ENCODE results near the gene MAGI1.
"Not testable (repeated sequence)": the region's sequence is repeated elsewhere in the genome, so short reads cannot be mapped to it uniquely, and the experiment has no call there.

Gene MAGI1

DNA sequence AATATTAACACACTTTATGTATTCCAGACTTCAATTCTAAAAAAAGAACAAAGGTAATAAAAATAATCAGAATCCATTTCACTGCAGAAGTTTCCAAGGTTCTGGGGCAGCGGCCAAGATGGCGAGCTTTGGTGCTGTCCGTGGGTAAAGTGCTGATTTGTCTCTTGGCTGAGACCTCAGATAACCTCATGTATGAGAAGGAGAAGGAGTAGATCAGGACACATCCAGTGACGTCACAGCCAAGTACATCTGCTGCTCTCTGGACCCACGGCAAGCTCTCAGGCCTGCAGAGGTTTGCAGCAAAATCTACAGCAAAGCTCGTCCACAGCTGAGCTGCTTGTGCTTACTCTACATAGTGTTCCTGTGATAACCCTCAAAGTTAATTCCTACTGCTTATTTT lies 165.7 kb downstream of the MAGI1 start:
- DNase-seq (ENCODE audit: low spot score) = no peak

DNA sequence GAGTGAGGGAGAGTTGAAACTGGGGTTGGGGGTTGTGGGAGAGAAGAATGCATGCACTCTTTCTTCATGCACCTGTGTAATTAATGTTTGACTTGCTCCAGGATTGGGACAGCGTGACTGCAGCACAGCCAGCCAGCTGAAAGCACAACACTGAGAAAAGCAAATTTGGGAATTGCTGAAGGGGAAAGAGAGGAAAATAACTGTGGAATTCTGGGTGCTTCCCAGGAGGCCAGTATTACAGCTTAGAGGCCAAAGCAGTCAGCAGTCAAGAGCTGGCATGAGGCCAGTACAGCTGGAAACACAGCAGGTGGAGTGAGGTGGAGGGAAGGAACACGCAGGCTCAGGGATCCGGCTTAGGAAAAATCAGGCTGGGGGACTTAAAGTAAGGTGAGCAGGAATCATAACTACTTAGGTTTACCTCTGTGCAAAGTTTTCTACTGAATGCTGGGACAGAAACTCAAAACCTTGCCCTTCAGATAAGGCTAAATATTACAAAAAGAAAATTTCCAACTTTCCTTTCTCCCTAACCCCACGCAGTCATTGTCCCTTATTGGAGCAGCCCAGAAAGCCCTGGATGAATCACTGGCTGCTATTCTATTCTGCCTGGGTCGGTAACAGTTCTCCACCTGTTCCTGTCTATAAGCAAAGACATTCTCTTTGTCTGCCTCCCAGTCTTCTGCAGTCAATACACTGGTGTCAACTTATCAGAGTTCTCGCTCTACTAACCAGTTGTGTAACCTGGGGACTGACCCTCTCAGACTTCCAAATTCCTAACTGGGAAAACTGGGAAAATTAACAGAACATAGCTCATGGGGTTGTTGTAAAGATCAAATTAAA lies 167.2 kb downstream of the MAGI1 start:
- no peak for DNase-seq (ENCODE audit: low spot score)

DNA sequence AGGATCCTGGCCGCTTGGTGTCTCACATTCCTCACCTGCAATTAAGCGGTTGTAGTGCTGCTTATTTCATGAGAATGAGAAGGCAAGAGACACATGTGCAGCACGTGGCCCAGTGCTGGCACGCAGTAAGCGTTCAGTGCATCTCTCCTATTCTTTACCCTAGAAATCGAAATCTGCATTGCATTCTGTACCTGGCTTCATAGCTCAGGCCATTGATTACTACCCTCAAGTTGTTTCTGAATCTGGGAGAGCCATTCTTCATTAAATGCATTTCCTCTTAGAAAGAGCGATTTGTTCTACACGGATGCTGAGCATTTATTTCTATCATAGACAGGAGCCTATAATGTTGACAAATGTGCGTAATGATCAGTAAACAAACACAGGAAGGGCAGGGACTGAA lies 168.9 kb downstream of the MAGI1 start:
- no peak for DNase-seq (ENCODE audit: low spot score)

DNA sequence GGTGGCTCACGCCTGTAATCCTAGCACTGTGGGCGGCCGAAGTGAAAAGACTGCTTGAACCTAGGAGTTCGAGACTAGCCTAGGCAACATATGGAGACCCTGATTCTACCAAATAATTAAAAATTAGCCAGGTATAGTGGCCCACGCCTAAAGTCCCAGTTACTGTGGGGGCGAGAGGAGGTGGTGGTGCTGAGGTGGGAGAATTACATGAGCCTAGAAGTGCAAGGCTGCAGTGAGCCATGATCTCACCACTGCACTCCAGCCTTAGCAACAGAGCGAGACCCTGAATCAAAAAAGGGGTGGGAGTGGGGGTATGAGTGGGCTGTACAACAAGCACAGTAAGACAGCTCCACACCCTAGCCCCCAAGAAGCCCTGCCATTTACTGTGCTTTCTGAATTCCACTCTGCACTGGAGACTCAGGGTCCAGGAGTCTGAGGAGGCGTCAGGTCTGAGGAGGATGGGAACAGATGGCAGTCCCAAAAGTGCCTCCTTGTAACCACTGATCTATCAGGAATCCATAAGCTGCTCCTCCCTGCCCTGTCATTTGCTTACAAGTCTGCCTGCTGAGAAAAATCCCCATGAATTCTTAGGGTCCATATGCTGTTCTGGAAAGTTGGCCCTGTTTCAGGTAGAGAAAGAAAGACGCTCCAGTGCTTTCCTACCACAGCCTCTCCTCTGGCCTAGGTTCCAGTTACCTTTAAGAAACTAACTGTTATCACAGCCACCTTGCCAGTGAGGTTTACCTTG lies 171.1 kb downstream of the MAGI1 start:
- no peak for DNase-seq (ENCODE audit: low spot score)

DNA sequence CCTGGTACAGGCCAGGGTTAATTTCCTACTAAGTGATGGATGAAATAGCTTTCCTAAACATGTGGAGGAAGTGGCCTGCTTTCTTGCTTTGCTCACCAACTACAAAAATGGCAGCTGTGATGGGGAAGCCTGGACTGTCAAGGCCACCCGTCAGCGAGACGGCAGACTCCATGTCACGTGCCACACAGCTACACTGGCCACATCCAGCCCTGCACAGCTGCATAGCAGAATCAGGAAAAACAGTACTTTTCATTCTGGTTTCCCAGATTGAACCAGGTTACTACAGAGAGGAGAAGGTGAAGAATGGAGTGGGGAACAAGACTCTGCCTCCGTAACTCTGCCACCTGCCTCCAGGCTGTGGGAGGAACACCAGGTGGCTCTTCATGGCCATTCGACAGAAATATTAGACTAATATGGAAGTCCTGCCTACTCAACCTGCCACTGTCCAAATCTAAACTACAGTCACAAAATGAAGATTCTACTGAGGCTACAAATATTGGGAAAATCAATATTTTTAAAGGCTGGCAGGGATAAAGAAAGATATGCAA lies 174.3 kb downstream of the MAGI1 start:
- DNase-seq (ENCODE audit: low spot score) = no peak

DNA sequence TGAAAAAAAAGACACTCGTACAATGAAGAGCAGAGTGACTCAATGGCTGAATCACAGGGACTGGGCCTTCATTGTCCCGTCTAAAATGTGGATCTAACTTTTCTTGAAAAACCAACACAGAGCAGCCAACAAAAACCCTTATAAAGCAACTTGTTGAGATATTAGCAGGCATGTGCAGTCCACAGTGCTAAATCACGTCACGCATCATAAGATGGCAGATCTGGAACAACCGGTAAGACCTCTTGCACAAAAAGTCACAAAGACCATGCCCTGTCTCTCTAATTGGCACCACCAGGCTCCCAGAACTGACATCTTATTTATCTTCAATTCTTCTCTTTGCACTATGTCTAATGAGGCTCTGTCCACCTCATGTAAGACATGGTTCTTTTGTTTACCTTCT lies 177.0 kb downstream of the MAGI1 start:
- no peak for DNase-seq (ENCODE audit: low spot score)

DNA sequence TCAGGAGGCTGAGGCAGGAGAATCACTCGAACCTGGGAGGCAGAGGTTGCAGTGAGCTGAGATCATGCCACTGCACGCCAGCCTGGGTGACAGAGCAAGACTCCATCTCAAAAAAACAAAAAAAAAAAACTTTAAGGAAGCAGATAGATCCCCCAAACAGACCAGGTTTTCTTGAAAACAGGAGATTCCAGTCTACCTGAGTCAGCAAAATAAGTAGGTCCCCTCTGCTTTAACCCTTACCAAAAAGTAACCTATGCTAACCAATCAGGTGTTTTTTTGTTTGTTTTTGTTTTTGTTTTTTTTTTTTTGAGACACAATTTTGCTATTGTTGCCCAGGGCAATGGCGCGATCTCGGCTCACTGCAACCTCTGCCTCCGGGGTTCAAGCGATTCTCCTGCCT lies 179.1 kb downstream of the MAGI1 start:
- DNase-seq (ENCODE audit: low spot score) = not testable (repeated sequence)

DNA sequence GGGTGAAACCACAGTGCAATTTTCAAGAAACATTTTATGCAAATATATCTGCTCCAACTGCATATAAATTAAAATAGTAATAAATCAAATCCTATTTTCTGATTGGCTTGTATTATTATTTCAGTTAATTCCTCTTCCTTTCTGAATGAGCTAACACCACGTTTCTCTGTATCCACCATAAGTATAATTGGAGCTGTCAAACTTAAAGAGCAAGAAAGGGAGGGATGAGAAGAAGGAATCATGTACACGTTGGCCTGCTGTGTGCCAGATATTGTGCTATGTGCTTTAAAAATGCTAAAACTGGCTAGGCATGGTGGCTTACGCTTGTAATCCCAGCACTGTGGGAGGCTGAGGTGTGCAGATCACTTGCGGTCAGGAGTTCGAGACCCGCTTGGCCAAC lies 180.0 kb downstream of the MAGI1 start:
- no peak for DNase-seq (ENCODE audit: low spot score)

DNA sequence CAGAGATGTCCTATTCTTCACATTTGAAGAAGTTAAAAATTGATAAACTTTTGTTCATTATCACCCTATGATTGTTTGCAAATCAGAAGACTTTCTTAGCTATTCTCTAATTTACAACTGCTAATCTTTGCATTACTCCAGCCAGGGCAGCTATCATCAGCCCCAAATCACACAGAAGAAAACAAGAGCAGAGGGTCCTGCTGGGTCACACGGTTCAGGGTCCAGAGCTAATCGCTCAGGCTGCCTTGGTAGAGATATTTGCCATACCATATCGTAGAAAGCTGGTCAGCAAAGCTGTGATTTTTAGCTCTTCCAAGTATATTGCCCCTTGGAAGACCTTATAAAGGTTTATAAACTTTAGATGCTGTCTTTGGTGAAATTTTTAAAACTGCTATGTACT lies 181.4 kb downstream of the MAGI1 start:
- DNase-seq (ENCODE audit: low spot score) = no peak

DNA sequence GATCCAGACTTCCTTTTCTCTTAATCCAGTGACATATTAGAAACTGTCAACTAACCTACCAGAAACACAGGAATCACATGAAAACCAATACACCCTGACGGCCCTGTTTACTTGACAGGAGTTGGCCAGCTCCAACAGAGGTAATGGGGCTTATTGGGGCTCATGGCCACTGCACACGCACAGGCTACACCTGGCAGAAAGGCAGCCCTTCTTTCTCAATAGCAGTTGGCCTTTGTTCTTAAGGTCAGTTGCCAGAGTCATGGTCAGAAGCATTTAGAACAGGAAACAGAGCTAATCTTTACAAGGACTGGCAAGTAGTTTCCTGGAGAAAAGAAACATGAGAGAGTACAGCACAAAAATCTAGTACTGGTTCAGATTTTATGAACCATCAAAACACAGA lies 181.8 kb downstream of the MAGI1 start:
- DNase-seq (ENCODE audit: low spot score) = no peak

DNA sequence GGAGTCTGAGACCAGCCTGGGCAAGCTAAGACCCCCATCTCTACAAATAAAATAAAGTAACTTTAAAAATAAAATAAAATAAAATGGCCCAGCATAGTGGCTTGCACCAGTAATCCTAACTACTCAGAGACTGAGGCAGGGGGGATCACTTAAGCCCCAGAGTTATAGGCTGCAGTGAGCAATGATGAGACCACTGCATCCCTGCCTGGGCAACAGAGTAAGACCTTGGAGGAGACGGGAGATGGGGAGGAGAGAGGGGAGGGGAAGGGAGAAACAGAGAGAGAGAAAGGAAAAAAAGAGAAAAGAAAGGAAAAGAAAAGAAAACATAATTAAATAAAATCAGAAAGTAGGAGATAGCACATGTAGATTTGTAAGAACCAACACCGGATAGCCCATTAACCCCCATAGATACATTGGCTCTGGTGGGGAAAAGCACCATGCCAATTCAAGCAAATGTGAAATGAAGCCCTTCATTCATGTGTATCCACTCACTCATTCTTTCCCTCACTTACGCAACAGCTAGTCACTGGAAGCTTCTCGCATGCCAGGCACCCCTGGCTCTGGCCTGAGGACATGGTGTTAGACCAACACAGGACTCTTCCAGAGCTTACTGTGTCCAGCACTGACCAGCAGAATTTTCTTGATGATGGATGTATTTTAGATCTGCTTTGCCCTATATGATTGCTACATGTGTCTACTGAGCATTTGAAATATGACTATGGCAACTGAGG lies 183.2 kb downstream of the MAGI1 start:
- DNase-seq (ENCODE audit: low spot score) = peak; percentile 21

DNA sequence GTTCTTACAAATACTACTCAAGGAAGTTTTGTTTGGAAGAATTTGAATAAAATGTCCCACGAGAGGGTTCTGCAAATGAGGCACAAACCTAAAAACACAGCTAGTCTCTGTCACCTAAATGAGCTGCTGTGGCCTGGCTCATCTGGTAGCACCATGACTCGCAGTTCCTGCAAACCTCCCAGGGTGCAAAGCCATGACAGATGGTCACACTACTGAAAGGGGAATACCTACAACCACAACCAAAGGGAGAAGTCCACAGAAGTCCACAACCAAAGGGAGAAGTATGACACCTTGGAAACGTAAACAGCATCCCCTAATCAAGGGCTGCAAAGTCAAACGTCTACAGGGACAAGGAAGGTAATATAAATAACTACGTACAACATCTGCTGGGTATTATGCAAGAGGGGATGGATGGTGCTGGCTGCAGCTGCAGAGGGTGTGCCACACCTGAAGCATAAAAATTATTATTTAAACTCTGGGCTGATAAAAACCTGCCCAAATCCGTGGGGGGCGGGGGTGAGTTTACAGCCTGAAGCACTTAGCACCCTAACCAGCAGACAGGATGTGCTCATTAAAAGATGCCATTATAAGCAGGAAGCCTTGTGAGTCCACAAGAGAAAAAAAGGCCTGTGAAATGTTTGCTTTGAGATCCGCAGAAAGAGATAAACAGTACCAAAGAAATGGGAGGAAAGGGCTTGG lies 184.0 kb downstream of the MAGI1 start:
- no peak for DNase-seq (ENCODE audit: low spot score)

DNA sequence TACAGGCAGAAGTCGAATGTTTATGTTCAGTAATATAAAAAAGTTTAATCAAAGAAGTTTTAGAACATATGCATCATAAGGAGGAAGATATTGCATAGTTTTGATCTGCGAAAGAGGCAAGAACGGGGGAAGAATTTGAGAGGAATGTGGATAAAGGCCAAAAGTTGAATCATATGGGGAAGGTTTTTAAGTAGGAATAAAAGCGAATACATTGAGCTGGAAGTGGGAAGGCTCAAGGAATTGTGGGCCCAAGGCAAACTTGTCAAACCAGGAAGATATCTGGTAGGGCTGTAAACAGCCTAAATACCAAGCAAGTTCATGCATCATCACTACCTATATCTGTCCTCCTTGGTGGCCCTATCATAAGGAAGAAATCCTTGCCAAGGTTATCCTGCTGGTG lies 186.9 kb downstream of the MAGI1 start:
- peak; percentile 60 for DNase-seq (ENCODE audit: low spot score)

DNA sequence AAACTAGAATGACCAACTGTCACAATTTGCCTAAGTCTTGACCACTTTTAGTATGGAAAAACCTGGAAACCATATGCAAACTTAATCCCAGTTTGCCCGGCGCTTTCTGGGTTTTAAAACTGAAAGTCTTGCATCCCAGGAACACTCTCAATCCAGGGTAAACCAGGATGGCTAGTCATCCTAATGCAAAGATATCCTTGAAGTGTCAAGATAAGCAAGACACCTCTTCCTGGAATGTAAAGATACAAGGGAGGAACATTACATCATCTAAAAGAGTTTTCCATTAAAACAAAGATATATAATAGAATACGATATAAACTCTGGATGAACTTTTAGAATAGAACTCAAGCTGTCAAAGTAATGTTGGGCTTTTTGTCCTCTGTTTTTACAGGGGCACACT lies 188.5 kb downstream of the MAGI1 start:
- DNase-seq (ENCODE audit: low spot score) = no peak

DNA sequence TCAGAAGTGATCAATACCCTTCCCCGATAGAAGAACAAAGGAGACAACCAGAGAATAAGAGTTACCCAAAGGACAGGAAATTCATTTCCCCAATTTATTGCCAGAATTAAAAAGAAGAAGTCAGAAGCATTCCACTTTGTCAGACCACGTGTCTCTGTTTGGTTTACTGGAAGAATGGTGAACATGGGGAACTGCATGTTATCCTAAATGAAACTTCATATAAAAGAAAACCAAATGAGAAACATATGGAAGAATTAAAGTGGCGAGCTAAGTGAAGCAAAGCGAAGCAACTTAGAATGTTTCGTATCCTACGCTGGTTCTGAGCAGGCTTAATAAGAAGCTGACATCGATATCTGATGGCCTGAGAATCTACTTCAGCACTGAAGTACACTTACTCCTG lies 190.7 kb downstream of the MAGI1 start:
- DNase-seq (ENCODE audit: low spot score) = no peak

DNA sequence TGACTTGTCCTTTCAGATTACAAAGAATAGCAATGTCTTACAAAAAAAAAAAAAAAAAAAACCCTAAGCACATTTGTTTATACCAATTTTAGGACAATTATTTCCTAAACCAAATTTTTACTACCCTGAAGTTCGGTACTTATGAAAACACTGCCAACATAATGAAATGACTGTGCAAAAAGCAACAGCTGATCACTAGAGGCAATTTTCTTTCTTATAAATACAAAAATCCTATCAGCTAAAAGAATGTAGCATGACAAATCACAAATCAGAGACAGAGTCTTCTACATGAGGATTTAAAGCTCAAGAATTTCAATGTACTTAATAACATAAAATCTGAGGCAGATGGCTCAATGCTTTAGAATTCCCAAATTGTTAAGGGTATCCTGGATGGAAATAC lies 191.8 kb downstream of the MAGI1 start:
- no peak for DNase-seq (ENCODE audit: low spot score)

DNA sequence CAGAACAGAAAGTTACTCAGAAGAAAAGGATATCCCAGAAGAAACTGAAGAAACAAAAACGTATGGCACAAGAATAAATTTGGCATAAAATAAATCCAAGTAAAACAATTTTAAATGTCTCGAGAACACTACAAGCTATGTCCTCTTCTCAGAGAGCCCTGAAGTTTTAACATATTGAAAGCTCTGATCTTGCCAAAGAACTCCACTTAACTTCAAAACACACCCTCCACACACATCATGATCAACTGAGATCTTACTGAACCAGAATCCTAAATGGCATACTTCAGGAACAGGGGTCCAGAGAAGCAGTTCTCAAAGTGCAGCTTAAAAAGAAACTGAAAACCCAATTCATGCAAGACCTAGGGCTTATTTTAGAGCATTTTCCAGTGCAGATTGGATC lies 194.3 kb downstream of the MAGI1 start:
- DNase-seq (ENCODE audit: low spot score) = no peak

DNA sequence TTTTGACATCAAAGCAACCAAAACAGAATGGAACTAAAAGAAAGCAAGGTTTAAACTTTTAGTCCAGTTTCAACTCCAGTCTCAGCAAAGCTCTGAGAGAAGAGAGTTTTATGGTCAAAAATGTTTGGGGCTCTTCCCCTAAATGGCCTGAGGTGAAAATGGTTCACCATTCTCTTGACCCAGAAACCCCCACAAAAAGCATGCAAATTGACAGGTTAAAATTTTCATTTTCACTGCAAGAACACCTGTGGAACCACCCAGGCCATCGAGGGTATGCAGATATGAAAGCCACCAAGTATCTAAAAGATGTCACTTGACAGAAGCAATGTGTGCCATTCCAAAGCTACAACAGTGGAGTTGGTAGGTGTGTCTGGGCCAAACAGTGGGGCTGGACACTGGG lies 195.0 kb downstream of the MAGI1 start:
- no peak for DNase-seq (ENCODE audit: low spot score)

DNA sequence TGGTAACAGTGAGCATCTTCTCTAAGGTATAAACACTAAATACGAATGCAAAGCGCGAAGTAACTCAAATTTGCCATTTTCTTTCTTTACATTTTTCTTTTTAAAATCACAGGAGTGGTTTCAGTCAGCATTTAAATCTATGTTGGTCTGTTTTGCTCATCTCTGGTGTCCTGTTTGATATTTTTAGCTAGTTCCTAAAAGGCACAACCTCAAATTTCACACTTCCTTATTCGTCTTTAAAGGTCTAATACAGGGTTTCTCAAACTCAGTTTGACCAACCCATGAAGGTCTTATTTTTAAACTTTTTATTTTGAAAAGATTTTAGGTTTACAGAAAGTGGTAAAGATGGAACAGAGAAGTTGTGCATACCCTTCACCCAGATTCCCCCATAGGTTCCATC lies 201.1 kb downstream of the MAGI1 start:
- no peak for DNase-seq (ENCODE audit: low spot score)

DNA sequence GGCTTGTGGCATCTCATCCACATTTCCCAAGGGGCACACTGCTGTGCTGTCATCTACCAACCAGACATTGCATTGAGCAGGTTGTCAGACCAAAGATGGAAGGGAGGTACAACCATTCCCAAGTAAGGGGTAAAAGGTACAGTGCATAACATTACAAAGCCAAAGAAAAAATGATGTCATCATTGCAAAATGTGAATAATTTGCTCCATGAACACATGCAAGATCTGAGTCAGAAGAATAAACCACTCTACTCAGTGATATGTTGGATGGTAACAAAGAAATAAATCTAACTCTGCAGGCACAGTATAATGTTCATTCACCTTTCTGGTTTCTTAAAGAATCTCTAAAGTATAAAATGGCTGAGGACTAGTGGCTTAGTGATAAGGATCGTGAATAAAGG lies 202.7 kb downstream of the MAGI1 start:
- DNase-seq (ENCODE audit: low spot score) = no peak

DNA sequence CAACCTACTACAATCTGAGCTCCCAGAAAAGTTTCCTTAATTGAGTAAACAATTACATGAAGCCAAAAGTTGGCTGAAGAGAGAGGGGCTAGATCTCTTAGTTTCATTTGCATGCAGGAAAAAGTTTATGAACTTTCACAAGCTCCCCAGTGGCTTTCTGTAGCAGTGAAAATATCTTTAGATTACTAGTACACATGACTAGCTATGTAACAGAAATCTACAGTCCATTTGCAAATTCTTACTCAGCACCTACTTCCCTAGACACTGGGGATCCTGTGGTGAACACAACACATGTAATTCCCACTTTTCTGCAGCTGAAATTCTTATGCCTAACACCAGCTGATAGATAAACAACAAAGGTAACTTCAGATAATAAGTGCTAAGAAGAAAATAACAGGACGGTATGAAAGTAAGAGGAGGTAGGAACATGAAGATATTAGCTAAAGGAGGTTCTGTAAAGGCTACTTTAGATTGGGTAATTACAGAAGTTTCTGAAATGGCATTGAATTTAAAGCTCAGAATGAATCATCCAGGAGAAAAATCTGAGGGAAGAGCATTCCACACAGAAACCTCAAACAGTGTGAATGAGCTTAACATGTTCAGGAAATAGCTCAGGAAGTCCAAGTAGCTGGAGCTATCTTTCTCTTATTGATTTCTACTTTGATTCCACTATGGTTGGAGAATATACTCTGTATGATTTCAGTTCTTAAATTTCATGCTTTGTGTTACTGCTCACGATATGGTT lies 204.8 kb downstream of the MAGI1 start:
- DNase-seq (ENCODE audit: low spot score) = peak; percentile 32

Measured in hepatic stellate cell (primary cell).